HFFc6 (cell line): ENCODE results near the gene CEACAM20. TPM values are rescaled to one million over a fixed set of nuclear protein-coding genes. Genes with fewer than 3 reads are reported as not detected.
"Not testable (repeated sequence)": the region's sequence is repeated elsewhere in the genome, so short reads cannot be mapped to it uniquely, and the experiment has no call there.

Source experiments
- DNase-seq: peaks from one replicate; pipeline ENCODE4 v3.0.0-alpha.2; 2018
- H3K27ac Mint-ChIP-seq: 2 replicates; pipeline ENCODE4 v1.8.0; 2020; ENCODE audit warnings: mild to moderate bottlenecking, mixed read lengths
- H3K27me3 Mint-ChIP-seq: 2 replicates; pipeline ENCODE4 v1.8.0; 2021; ENCODE audit warnings: mild to moderate bottlenecking, moderate library complexity, mixed read lengths; ENCODE audit not compliant: insufficient read depth
- H3K36me3 Mint-ChIP-seq: 2 replicates; pipeline ENCODE4 v1.8.0; 2021; ENCODE audit warnings: low read depth, mixed read lengths
- H3K4me1 Mint-ChIP-seq: 2 replicates; pipeline ENCODE4 v1.8.0; 2020; ENCODE audit warnings: low read depth, mixed read lengths
- H3K4me3 Mint-ChIP-seq: 2 replicates; pipeline ENCODE4 v1.8.0; 2020; ENCODE audit warnings: mild to moderate bottlenecking, moderate library complexity, mixed read lengths
- H3K9me3 Mint-ChIP-seq: 2 replicates; pipeline ENCODE4 v1.8.0; 2020; ENCODE audit warnings: mild to moderate bottlenecking, mixed read lengths
- CTCF ChIP-seq: fragments of 200-600 bp; sonication (generic); IDR thresholded peaks from 2 replicates; pipeline ENCODE4 v1.5.0; 2021; ENCODE audit warnings: antibody characterized with exemption, mild to moderate bottlenecking
- total RNA-seq, 6 experiments: library from RNA; stranded (reverse); fragmentation: NEBNext Ultra II Directional; extraction: Animal tissue kit (Norgen Biotek cat#: 25700); gene quantifications; 2 replicates in 1 of 6; 3 replicates in 5 of 6; pipeline ENCODE4 v1.2.3, GENCODE V29; 2021

Gene CEACAM20
- total RNA-seq, 6 experiments from 2014 or later = not detected

- Mint-ChIP-seq H3K36me3 (peaks cover 48% of the 10 kb centered on the region), H3K27ac (peak within 1 kb of the TSS; percentile 86), H3K4me1 (peaks cover 24% of the 10 kb centered on the region), H3K27me3 (peaks cover 4% of the 10 kb centered on the region), H3K4me3 (peak within 1 kb of the TSS; percentile 96), H3K9me3 (peaks cover 40% of the 10 kb centered on the region)
- peak; percentile 90 for TF ChIP-seq CTCF
- peak; percentile 80 for DNase-seq
Observed at GRCh38 chr19:44499962-44500949, 29.2 kb downstream of the CEACAM20 start, which contains the start of gene ZNF180. TSS of gene ZNF180 (minus strand) at chr19:44500522. CDS start at chr19:44497334, 3,188 bp downstream.

- DNase-seq = no peak
- H3K4me1 Mint-ChIP-seq = peaks cover 24% of the 10 kb centered on the region
- no peak for TF ChIP-seq CTCF
- peak overlapping the region; percentile 96 for H3K4me3 Mint-ChIP-seq
- peaks cover 47% of the 10 kb centered on the region for H3K9me3 Mint-ChIP-seq
- H3K27me3 Mint-ChIP-seq = no peaks in the 10 kb centered on the region; the same call in 1 of the 2 replicates
- peak overlapping the region; percentile 86; the same call in 1 of the 2 replicates for H3K27ac Mint-ChIP-seq
- H3K36me3 Mint-ChIP-seq = peaks cover 55% of the 10 kb centered on the region
Observed at GRCh38 chr19:44499559-44499958, 29.9 kb downstream of the CEACAM20 start.

GRCh38 chr19:44498988-44499387, 30.5 kb downstream of the CEACAM20 start:
- DNase-seq = no peak
- H3K9me3 Mint-ChIP-seq = peaks cover 52% of the 10 kb centered on the region
- peaks cover 24% of the 10 kb centered on the region for H3K4me1 Mint-ChIP-seq
- H3K36me3 Mint-ChIP-seq = peaks cover 61% of the 10 kb centered on the region
- H3K27me3 Mint-ChIP-seq = no peaks in the 10 kb centered on the region; the same call in 1 of the 2 replicates
- no peak overlapping the region for H3K27ac Mint-ChIP-seq
- no peak for TF ChIP-seq CTCF
- peak overlapping the region; percentile 96; the same call in 1 of the 2 replicates for H3K4me3 Mint-ChIP-seq

GRCh38 chr19:44496711-44497110, 32.8 kb downstream of the CEACAM20 start:
- H3K27me3 Mint-ChIP-seq = peaks cover 2% of the 10 kb centered on the region
- peaks cover 84% of the 10 kb centered on the region for H3K36me3 Mint-ChIP-seq
- no peak overlapping the region for H3K4me3 Mint-ChIP-seq
- H3K4me1 Mint-ChIP-seq = peaks cover 24% of the 10 kb centered on the region
- H3K9me3 Mint-ChIP-seq = peaks cover 75% of the 10 kb centered on the region
- no peak overlapping the region for H3K27ac Mint-ChIP-seq
- no peak for DNase-seq
- TF ChIP-seq CTCF = no peak

- Mint-ChIP-seq H3K27me3 (peaks cover 11% of the 10 kb centered on the region), H3K9me3 (peaks cover 100% of the 10 kb centered on the region), H3K4me1 (no peaks in the 10 kb centered on the region), H3K36me3 (peaks cover 100% of the 10 kb centered on the region), H3K4me3 (peak overlapping the region; percentile 48; the same call in 1 of the 2 replicates), H3K27ac (peak overlapping the region; percentile 55; the same call in 1 of the 2 replicates)
- DNase-seq = peak; percentile 7
- no peak for TF ChIP-seq CTCF
Observed at GRCh38 chr19:44476559-44477408, 52.7 kb downstream of the CEACAM20 start.

- not testable (repeated sequence) for H3K27me3 Mint-ChIP-seq, H3K4me3 Mint-ChIP-seq, H3K4me1 Mint-ChIP-seq, H3K27ac Mint-ChIP-seq, DNase-seq
- Mint-ChIP-seq H3K36me3 (peaks cover 61% of the 10 kb centered on the region), H3K9me3 (peaks cover 91% of the 10 kb centered on the region)
Observed at GRCh38 chr19:44468730-44469129, 60.7 kb downstream of the CEACAM20 start.

- H3K4me3 Mint-ChIP-seq, DNase-seq, H3K27me3 Mint-ChIP-seq, H3K27ac Mint-ChIP-seq, H3K4me1 Mint-ChIP-seq: not testable (repeated sequence)
- Mint-ChIP-seq H3K36me3 (peaks cover 28% of the 10 kb centered on the region), H3K9me3 (peaks cover 55% of the 10 kb centered on the region)
Observed at GRCh38 chr19:44462600-44463286, 66.7 kb downstream of the CEACAM20 start.
